Ectodermal cell (in vitro differentiated cells): Measurements from ENCODE around the gene GALNT7.

ENCODE experiments used
- H3K27ac ChIP-seq: 2 replicates; pipeline ENCODE4 v1.7.0; 2013; ENCODE audit warnings: mild to moderate bottlenecking, low read depth, low read length; ENCODE audit not compliant: insufficient read depth, poor library complexity, severe bottlenecking
- H3K27me3 ChIP-seq: 2 replicates; pipeline ENCODE4 v1.7.0; 2013; ENCODE audit warnings: mild to moderate bottlenecking, low read length; ENCODE audit not compliant: insufficient read depth, control insufficient read depth, poor library complexity, severe bottlenecking
- H3K36me3 ChIP-seq: one replicate; pipeline ENCODE4 v1.7.0; 2013; ENCODE audit warnings: low read length; ENCODE audit not compliant: control insufficient read depth, insufficient read depth
- H3K4me1 ChIP-seq: one replicate; pipeline ENCODE4 v1.7.0; 2013; ENCODE audit warnings: low read length; ENCODE audit not compliant: control insufficient read depth, insufficient read depth
- H3K4me3 ChIP-seq: 2 replicates; pipeline ENCODE4 v1.7.0; 2013; ENCODE audit warnings: low read depth, low read length, control low read depth; ENCODE audit not compliant: insufficient read depth
- H3K9me3 ChIP-seq: 2 replicates; pipeline ENCODE4 v1.7.0; 2013; ENCODE audit warnings: mild to moderate bottlenecking, low read length, moderate library complexity; ENCODE audit not compliant: control insufficient read depth
- WGBS, 2 experiments: methylation state at CpG; one replicate each; pipeline ENCODE4 v1.1.7; 2013; ENCODE audit warnings: missing lambda C conversion rate in 2 of 2; 5-methylcytosine and 5-hydroxymethylcytosine counted together

Gene GALNT7

DNA sequence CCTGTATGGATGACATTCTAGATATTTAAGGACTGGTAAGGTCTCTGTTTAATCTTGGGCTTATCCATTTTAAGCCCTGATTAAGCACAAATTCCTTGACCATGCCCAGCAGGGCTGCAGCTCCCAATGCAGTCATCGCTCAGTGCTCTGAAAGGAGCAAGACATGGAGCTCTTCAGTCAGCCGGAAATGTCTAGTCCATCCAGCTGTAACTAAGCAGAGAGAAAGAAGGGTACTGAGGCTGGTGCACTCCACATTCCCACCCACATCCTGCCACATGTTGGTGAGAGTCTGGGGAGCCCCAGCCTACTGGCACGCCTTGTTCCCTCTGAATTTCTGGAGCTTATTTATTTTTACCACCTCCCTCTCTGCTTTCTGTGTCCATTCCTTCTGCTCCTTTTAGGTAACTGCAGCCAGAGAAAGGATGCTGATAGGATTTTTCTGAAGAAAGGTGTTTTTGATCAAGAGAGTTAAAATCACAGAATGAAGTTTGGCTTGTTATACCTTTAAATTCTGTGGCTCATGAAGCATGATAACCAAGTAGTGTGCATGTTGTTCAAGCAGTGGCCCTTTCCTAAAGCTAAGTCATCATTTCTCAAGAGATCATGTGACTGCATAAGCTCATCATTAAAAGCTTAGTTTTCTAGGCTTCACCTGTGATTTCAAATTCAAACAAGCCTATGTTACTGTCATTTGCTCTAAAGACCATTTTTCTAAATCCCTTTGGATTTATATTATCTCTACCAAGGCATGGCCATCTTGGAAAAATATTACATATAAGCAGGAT, 74.0 kb downstream of the GALNT7 start:
- Histone ChIP-seq H3K36me3 (no peaks in the 10 kb centered on the region), H3K27me3 (no peaks in the 10 kb centered on the region), H3K4me3 (no peak overlapping the region), H3K27ac (no peak overlapping the region), H3K4me1 (peaks cover 10% of the 10 kb centered on the region), H3K9me3 (no peaks in the 10 kb centered on the region)
- WGBS, 2 experiments, result 81 to 84% methylated on average over 3 of the region's 3 CpGs

DNA sequence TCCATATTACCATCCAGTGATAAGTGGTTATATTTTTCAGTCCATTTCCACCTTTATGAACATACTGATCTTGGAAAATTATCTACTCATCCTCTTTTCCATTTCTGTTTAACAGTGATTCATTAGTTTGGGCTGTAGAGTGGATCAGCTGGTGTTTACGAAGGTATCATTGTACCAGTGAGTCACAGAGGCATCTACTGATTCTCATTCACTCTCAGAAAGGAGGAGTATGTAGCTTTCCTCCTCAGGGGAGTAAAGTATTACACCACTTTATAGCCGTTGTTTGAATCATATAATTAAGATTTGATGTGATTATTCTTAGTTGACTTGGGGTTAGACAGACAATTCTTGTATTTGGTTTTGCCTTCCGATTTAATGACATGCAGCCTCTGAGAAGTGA, 74.7 kb downstream of the GALNT7 start:
- no peaks in the 10 kb centered on the region for H3K27me3 ChIP-seq
- no peak overlapping the region for H3K27ac ChIP-seq
- 94 to 95% methylated on average over 2 to 3 of the region's 3 CpGs for WGBS, 2 experiments
- no peak overlapping the region for H3K4me3 ChIP-seq
- peaks cover 8% of the 10 kb centered on the region for H3K4me1 ChIP-seq
- H3K36me3 ChIP-seq, result no peaks in the 10 kb centered on the region
- no peaks in the 10 kb centered on the region for H3K9me3 ChIP-seq

DNA sequence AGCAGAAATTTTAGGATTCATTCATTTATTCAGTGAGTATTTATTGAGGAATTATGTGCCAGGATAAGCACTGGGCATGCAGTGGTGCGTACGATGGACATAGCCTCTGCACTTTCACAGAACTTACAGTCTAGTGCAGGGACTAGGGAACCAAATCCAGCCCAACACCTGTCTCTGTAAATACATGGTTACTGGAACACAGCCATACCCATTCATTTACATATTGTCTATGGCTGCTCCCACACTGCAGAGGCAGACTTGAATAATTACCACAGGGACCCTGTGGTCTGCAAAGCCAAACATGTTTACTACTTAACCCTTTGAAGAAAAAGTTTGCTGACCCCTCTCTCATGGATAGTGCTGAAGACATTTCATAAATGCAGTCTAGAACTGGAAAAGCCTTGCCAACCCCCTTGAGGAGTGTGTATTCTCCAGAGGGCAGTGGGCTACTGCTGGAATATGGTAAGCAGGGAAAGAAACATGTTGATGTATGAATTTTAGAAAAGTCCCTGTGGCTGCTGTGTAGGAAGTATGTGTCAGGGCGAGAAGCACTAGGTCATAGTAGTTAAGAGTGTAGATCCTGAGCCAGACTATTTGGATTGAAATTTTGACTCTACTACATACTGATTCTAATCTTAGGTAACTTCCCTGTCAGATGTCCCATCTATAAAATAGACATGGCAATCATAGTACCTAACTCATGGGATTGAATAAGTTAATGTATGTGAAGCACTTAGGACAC, 75.5 kb downstream of the GALNT7 start:
- 90 to 96% methylated on average over 3 of the region's 3 CpGs for WGBS, 2 experiments
- Histone ChIP-seq H3K36me3 (no peaks in the 10 kb centered on the region), H3K9me3 (no peaks in the 10 kb centered on the region), H3K4me1 (peaks cover 8% of the 10 kb centered on the region), H3K27ac (no peak overlapping the region), H3K4me3 (no peak overlapping the region), H3K27me3 (no peaks in the 10 kb centered on the region)

DNA sequence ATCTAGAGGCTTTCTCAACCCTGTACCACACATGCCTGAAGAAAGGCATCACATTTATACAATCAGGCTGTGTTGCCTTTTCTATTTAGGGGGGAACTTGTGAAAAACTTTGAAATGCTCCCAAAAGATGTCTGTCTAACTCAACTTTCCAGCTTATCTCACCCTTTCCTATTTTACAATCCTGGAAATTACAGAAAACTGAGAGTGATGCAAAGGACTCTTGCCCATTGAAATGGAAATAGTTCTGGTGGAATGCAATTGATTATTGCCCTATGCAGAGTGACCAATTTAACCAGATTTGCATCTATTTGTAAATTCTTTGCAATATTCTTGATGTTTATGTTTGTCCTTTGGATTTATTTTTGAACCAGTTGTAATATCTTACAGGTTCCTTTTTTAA, 77.3 kb downstream of the GALNT7 start:
- H3K36me3 ChIP-seq, result no peaks in the 10 kb centered on the region
- H3K27me3 ChIP-seq, result no peaks in the 10 kb centered on the region
- no peak overlapping the region for H3K4me3 ChIP-seq
- H3K9me3 ChIP-seq, result no peaks in the 10 kb centered on the region
- no peak overlapping the region for H3K27ac ChIP-seq
- H3K4me1 ChIP-seq, result peaks cover 8% of the 10 kb centered on the region

DNA sequence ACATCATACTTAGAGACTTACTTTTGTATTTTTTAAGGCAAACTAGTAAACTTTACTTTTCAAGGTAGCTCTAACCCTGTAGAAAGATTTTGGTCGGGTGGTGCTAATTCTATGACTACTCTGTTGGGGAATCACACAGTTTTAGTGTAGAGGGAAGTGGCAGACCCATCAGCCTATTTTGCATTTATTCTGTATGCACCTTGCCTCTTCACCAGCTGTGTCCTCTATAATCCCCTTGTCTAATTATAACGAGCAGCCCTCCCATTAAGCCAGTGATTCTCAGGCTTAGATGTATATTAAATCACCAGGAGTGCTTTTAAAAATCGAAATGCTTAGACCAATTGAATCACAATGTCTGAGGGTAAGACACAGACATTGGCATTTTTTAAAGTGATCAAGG, 78.1 kb downstream of the GALNT7 start:
- no peaks in the 10 kb centered on the region for H3K36me3 ChIP-seq
- H3K9me3 ChIP-seq, result no peaks in the 10 kb centered on the region
- WGBS, 2 experiments, result 36 to 49% methylated on average over 3 of the region's 3 CpGs

DNA sequence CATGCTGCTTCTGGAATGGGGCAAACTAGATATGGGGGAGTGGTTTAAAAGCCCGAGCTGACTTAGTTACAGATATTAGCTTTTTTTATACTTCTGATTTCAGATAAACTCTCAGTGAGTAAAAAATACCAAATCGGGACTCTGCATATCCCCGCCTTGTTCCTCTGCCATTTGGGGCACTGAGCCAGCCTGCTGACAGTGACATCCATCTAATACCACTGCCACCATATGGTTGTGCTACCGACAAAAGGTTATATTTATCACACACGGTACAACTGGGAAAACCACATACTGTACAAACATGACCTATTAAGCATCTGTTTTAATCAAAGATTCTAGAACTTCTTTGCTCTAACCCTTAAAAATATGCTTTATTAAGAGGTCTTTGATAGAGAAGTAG, 78.7 kb downstream of the GALNT7 start:
- no peaks in the 10 kb centered on the region for H3K9me3 ChIP-seq
- H3K27ac ChIP-seq, result no peak overlapping the region
- 87 to 91% methylated on average over 5 of the region's 5 CpGs for WGBS, 2 experiments
- H3K36me3 ChIP-seq, result no peaks in the 10 kb centered on the region
- H3K4me3 ChIP-seq, result no peak overlapping the region
- no peaks in the 10 kb centered on the region for H3K27me3 ChIP-seq
- peaks cover 8% of the 10 kb centered on the region for H3K4me1 ChIP-seq

More for the DNA sequence above, 78.1 kb downstream of the GALNT7 start:
- Histone ChIP-seq H3K4me3 (no peak overlapping the region), H3K27me3 (no peaks in the 10 kb centered on the region), H3K4me1 (peaks cover 8% of the 10 kb centered on the region), H3K27ac (peak overlapping the region; percentile 29)

DNA sequence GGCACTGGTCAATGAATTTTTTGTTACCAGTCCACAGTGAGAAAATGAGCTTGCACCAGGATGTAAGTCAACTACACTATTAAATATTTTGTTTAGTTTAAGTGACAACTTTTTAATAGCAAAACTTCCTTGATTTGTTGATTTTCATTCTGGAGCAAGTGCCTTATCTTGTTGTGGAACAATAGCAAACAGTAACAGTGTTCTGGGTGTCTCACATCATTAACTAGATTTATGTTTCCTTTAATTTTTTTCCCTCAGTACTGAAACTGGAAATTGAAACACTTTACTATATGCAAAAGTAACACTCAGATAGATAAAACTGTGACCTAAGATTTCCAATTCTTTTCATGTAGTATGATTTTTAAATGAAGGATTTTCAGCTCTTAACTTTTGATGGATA, 80.1 kb downstream of the GALNT7 start:
- Histone ChIP-seq H3K27me3 (no peaks in the 10 kb centered on the region), H3K36me3 (no peaks in the 10 kb centered on the region), H3K4me3 (no peak overlapping the region), H3K4me1 (peaks cover 8% of the 10 kb centered on the region), H3K9me3 (no peaks in the 10 kb centered on the region), H3K27ac (no peak overlapping the region)

DNA sequence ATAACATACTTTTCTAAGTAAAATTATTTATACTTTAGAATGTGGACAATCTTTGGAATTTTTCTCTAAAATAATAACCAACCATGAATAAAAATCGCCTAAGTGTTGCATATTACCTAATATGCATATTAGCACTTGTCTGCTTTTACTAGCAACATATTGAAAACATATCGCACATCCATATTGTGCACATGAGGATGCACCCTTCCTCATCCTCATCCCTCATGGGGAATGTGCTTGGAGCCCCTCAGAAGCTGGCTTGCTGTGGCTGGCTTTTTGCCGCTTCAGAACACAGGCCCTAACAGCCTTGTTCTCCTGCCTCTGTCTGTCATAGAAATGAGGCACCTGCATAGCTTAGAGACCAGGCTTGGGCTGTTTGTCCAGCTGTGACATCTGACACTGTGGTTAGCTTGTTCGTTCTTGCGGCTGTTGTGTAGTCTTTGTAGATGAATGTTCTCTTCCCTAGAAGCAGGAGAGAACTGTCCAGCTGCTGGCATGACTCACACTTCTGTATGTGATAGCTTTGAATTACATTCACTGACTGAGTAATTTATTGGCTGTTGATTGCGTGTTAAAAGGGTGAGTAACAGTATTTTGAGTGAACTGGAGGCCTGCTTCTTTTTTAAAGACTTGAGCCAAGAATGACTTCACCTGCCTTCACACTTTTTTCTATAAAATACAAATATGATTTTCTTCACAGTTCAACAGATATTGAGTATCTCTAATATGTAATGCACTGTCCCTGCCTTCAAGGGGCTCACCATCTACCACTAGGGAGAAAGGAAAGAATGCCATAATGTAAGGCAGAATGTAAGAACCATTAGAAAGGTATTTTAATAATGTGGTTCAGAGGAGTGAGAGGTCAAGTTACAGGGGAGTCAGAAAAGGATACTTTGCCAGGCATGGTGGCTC, 83.7 kb downstream of the GALNT7 start:
- H3K27ac ChIP-seq, result no peak overlapping the region
- H3K4me3 ChIP-seq, result no peak overlapping the region
- no peaks in the 10 kb centered on the region for H3K36me3 ChIP-seq
- H3K27me3 ChIP-seq, result no peaks in the 10 kb centered on the region
- H3K9me3 ChIP-seq, result no peaks in the 10 kb centered on the region
- H3K4me1 ChIP-seq, result no peaks in the 10 kb centered on the region
- 93 to 94% methylated on average over 6 of the region's 6 CpGs for WGBS, 2 experiments

DNA sequence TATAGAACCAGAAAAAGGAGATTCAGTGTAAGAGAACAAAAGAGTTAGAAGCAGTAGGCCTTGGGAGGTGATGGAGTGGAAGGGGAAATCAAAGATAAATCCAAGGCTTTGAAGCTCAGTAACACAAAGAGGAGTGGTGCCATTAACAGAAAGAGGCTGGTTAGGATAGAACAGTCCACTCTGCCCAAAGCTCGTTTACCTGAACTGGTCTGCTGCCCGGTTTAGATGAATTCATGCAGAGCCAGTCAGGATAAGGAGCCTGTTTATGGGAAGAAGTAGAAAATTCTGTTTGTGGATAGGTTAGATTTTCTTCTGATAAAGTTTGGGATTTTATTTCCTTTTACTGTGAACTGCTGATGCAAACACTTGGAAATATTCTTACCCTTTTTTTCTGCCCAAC, 85.0 kb downstream of the GALNT7 start:
- no peak overlapping the region for H3K27ac ChIP-seq
- H3K36me3 ChIP-seq, result no peaks in the 10 kb centered on the region
- no peaks in the 10 kb centered on the region for H3K27me3 ChIP-seq
- no peaks in the 10 kb centered on the region for H3K9me3 ChIP-seq
- H3K4me3 ChIP-seq, result no peak overlapping the region
- H3K4me1 ChIP-seq, result no peaks in the 10 kb centered on the region
- 88 to 90% methylated on average over 2 of the region's 2 CpGs for WGBS, 2 experiments

DNA sequence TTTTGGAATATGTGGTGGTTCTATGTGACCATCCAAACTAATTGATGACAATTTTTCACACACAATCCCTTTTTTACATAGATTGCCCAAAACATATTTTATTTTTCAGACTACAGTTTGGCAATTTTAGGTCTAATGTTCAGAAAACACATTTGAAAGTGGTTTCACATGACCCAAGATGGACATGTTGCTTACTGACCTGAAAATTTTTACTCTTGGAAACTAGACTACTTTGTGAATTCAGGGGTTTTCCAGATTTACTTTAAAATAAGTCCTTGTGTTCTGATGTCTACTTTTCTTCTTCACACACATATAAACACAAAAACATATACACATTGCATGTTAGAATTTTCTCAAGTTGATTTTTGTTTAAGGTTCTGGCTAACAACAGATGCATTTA, 86.0 kb downstream of the GALNT7 start:
- Histone ChIP-seq H3K27ac (no peak overlapping the region), H3K9me3 (no peaks in the 10 kb centered on the region), H3K4me3 (no peak overlapping the region), H3K4me1 (no peaks in the 10 kb centered on the region), H3K27me3 (no peaks in the 10 kb centered on the region), H3K36me3 (no peaks in the 10 kb centered on the region)
